Measurements from ENCODE around the gene SLC17A9. TPM values are rescaled to one million over a fixed set of nuclear protein-coding genes. Genes with fewer than 3 reads are reported as not detected.

Gene SLC17A9
- total and polyA plus RNA-seq, 7 experiments from 2014 or later, result 0.44 to 12.6 (median 3.5) TPM

DNA sequence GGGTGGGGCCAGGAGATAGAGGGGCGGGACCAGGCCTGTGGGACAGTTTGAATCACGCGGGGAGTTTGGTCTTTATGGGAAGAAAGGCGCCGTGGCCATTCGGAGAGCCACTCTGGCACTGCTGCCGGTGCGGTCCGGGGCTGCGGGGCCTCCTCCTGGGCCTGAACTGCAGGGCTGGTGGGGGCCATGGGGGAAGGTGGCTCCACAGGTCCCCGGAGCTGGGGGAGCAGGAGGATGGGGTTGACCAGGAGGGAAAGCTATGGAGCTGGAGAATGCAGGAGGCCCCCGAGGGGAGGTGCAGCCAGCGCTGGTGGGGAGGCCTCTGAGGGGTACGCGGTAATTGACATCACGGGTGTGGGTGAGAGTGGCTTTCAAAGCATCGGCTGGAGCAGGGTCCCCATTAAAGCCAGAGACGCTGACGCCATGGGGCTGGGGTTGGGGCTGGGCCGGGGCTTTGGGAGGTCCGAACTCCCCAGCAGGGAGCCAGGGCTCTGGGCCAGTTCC lies 56.1 kb downstream of the SLC17A9 start:
- Mint-ChIP-seq H3K9me3 (peaks cover 0 to 19% (median 6%) of the 10 kb centered on the region in 11 donors), H3K4me1 (peaks cover 4 to 34% (median 22%) of the 10 kb centered on the region in 7 donors), H3K4me3 (peak overlapping the region in 9 of 10 donors; percentile 5 to 91 (median 59)), H3K27ac (peak overlapping the region in 1 of 9 donors; percentile 21), H3K36me3 (peaks cover 0 to 8% (median 0%) of the 10 kb centered on the region in 5 donors), H3K27me3 (peaks cover 21 to 77% (median 40%) of the 10 kb centered on the region in 5 donors)
- Histone ChIP-seq H3K27me3 (ENCODE audit: control insufficient read depth in 2 of 2, insufficient read depth in 2 of 2, low read length in 2 of 2) (peaks cover 19 to 22% of the 10 kb centered on the region in 2 donors), H3K4me1 (ENCODE audit: control insufficient read depth in 2 of 2, insufficient read depth in 2 of 2, low read length in 2 of 2) (peaks cover 11 to 37% of the 10 kb centered on the region in 2 donors), H3K27ac (ENCODE audit: low read depth, low read length) (no peak overlapping the region), H3K9me3 (ENCODE audit: control insufficient read depth in 2 of 3, low read length in 3 of 3) (peaks cover 0 to 11% (median 0%) of the 10 kb centered on the region in 3 experiments), H3K4me3 (ENCODE audit: low read length) (peak overlapping the region; percentile 31), H3K36me3 (ENCODE audit: control insufficient read depth in 2 of 3, insufficient read depth in 3 of 3, low read length in 3 of 3) (no peaks in the 10 kb centered on the region)
- intact Hi-C loops (cut with micrococcal nuclease), result loop anchor here (1.0 to 5.0 kb wide), 8 partner anchors 36 to 206 kb away; partner anchors contain the start of gene OGFR (in 1 of the 2)
- no peak for ATAC-seq
- ChIA-PET CTCF (interaction anchor here (0.6 to 2.4 kb wide), 14 partner anchors 20 to 217 kb away, joined by 3 to 15 read pairs (median 4); no protein-coding TSS in a partner anchor), POLR2A (interaction anchor here (0.6 to 1.4 kb wide), 7 partner anchors 28 to 147 kb away, joined by 3 to 9 read pairs (median 3); partner anchors contain the start of gene TCFL5)
- peak in 2 of 9 donors; percentile 22 to 23 for DNase-seq

DNA sequence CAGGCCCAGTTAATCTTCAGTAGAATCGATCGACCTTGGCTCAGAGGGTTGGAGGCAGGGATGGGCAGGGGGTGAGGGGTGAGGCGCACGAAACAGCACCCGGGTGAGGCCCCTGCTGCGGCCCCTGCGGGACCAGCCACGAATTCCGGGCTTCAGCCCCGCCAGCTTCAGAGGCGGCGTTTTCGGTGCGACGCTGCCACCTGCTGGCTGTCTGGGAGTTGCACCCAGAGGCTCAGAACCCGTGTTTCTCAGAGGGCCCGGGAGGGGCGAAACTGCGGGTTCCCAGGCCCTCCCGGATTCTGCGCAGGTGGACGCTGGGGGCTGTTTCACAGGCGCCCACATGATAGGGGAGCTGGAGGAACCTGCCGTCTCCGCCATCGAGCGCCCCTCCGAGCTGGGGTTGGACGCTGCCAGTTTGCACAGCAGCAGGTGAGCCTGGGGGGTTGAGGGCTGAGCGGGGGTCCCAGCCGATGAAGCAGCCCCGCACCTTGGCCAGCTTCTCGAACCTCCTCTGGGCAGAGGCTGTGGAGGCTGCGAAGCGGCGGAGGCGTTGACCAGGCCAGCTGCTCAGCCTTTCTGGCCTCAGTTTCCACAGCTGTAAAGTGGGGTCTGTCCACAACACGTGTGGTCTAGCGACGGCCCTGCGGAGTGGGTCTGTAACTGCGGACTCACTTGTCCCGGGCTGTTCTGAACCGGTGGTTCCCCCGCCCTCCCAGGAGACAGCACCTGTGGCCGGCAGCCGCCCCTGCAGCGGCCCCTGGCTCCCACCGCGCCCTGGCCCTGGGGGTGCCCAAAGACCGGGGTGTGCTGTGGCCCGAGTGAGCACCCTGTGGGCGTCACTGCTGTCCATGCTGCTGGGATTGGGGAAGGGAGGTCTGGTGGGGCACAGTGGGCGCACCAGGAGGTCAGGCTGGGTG lies 56.8 kb downstream of the SLC17A9 start:
- H3K36me3 Mint-ChIP-seq, result peaks cover 0 to 13% (median 3%) of the 10 kb centered on the region in 5 donors
- Histone ChIP-seq H3K27me3 (ENCODE audit: control insufficient read depth in 2 of 2, insufficient read depth in 2 of 2, low read length in 2 of 2) (peaks cover 19% of the 10 kb centered on the region in 2 donors), H3K27ac (ENCODE audit: low read depth, low read length) (no peak overlapping the region), H3K4me3 (ENCODE audit: low read length) (peak overlapping the region; percentile 54), H3K36me3 (ENCODE audit: control insufficient read depth in 2 of 3, insufficient read depth in 3 of 3, low read length in 3 of 3) (no peaks in the 10 kb centered on the region), H3K4me1 (ENCODE audit: control insufficient read depth in 2 of 2, insufficient read depth in 2 of 2, low read length in 2 of 2) (peaks cover 11 to 37% of the 10 kb centered on the region in 2 donors), H3K9me3 (ENCODE audit: control insufficient read depth in 2 of 3, low read length in 3 of 3) (peaks cover 0 to 14% (median 0%) of the 10 kb centered on the region in 3 experiments)
- intact Hi-C loops (cut with micrococcal nuclease), result loop anchor here (1.0 to 5.0 kb wide), 8 partner anchors 37 to 207 kb away; partner anchors contain the start of gene OGFR (in 1 of the 2)
- ChIA-PET CTCF (interaction anchor here (0.6 to 2.4 kb wide), 17 partner anchors 16 to 279 kb away, joined by 3 to 15 read pairs (median 3); no protein-coding TSS in a partner anchor), POLR2A (interaction anchor here (0.8 to 1.4 kb wide), 7 partner anchors 29 to 148 kb away, joined by 3 to 9 read pairs (median 3); partner anchors contain the start of gene TCFL5)
- H3K27ac Mint-ChIP-seq, result peak overlapping the region in 4 of 9 donors; percentile 21 to 95 (median 79)
- peaks cover 4 to 33% (median 21%) of the 10 kb centered on the region in 7 donors for H3K4me1 Mint-ChIP-seq
- peaks cover 19 to 78% (median 39%) of the 10 kb centered on the region in 5 donors for H3K27me3 Mint-ChIP-seq
- DNase-seq (peak; percentile 65 to 91 (median 80)), ATAC-seq (peak; percentile 82)
- H3K9me3 Mint-ChIP-seq, result peaks cover 3 to 26% (median 11%) of the 10 kb centered on the region in 11 donors
- H3K4me3 Mint-ChIP-seq, result peak overlapping the region; percentile 59 to 98 (median 86)

DNA sequence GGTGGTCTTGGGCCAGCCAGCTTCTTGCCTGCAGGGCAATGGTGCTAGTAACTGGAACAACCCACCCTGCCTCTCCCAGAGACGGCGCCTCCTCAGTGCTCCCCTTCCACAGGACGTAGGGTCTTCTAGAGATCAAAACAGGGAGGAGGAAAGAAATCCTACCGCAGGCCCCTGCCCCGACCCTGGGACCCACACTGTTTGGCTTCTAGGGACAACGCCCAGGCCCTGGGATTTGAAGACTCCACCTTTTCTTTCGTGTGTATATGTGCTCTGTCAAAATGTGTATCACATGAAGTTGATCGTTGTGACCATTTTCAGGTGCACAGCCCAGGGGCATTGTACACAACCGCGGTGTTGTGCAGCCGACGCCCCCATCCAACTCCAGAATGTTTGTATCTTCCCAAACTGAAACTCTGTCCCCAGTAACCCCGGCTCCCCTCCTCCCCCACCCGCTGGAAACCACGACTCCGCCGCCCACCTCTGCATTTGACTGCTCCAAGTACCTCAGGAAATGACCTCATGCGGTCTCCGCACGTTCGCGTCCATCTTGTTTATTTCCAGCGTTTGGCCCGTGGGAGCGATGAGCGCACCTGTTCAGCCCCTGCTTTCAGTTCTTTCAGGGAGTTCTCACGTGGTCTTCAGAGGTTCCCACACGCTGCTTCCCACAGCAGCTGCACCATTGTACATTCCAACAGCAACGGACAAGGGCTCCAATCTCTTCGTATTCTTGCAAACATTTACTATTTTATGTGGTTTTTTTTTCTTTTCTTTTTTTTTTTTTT lies 57.7 kb downstream of the SLC17A9 start:
- no peaks in the 10 kb centered on the region for H3K36me3 ChIP-seq (ENCODE audit: control insufficient read depth in 2 of 3, insufficient read depth in 3 of 3, low read length in 3 of 3)
- peak; percentile 76 for ATAC-seq
- peak overlapping the region in 8 of 9 donors; percentile 38 to 95 (median 72) for H3K27ac Mint-ChIP-seq
- H3K36me3 Mint-ChIP-seq, result peaks cover 0 to 13% (median 3%) of the 10 kb centered on the region in 5 donors
- peak in 7 of 9 donors; percentile 36 to 74 (median 67) for DNase-seq
- peaks cover 16 to 19% of the 10 kb centered on the region in 2 donors for H3K27me3 ChIP-seq (ENCODE audit: control insufficient read depth in 2 of 2, insufficient read depth in 2 of 2, low read length in 2 of 2)
- peak overlapping the region; percentile 54 for H3K4me3 ChIP-seq (ENCODE audit: low read length)
- H3K4me1 Mint-ChIP-seq, result peaks cover 4 to 29% (median 16%) of the 10 kb centered on the region in 7 donors
- ChIA-PET POLR2A (interaction anchor here (0.7 to 1.4 kb wide), 4 partner anchors 30 to 90 kb away, joined by 3 to 9 read pairs (median 4); no protein-coding TSS in a partner anchor), CTCF (interaction anchor here (0.8 to 2.4 kb wide), 6 partner anchors 16 to 280 kb away, joined by 3 to 15 read pairs (median 4); no protein-coding TSS in a partner anchor)
- peaks cover 16 to 82% (median 35%) of the 10 kb centered on the region in 5 donors for H3K27me3 Mint-ChIP-seq
- H3K4me3 Mint-ChIP-seq, result peak overlapping the region; percentile 78 to 98 (median 88)
- peaks cover 11 to 34% of the 10 kb centered on the region in 2 donors for H3K4me1 ChIP-seq (ENCODE audit: control insufficient read depth in 2 of 2, insufficient read depth in 2 of 2, low read length in 2 of 2)
- H3K9me3 ChIP-seq (ENCODE audit: control insufficient read depth in 2 of 3, low read length in 3 of 3), result peaks cover 0 to 14% (median 0%) of the 10 kb centered on the region in 3 experiments
- peaks cover 3 to 27% (median 11%) of the 10 kb centered on the region in 11 donors for H3K9me3 Mint-ChIP-seq
- intact Hi-C loops (cut with micrococcal nuclease), result loop anchor here (1.0 to 5.0 kb wide), 9 partner anchors 18 to 208 kb away; partner anchors contain the start of gene OGFR (in 1 of the 2)
- H3K27ac ChIP-seq (ENCODE audit: low read depth, low read length), result no peak overlapping the region

DNA sequence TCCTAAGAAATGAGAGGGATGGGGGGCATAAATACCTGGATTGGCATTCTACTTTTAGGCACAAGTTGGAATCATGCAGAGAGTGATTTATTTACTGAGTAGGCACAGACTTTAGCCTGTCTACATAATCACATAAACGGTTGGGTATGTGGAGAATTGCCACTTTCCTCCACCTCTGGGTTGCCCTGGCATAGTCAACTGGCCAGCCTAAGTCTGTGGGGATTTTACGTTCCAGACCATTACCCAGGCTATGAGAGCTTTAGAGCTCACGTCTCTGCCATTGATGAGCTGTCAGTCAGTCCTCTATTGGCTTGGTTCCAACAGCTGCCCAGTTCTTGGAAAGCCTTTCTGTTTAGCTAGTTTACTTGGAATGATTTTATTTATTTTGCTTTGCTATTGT lies 59.3 kb downstream of the SLC17A9 start:
- DNase-seq (no peak), ATAC-seq (no peak)
- peaks cover 0 to 13% (median 3%) of the 10 kb centered on the region in 5 donors for H3K36me3 Mint-ChIP-seq
- no peaks in the 10 kb centered on the region for H3K36me3 ChIP-seq (ENCODE audit: control insufficient read depth in 2 of 3, insufficient read depth in 3 of 3, low read length in 3 of 3)
- POLR2A ChIA-PET, result interaction anchor here (0.9 kb wide), 1 partner anchor 13 kb away, joined by 3 read pairs; no protein-coding TSS in a partner anchor
- intact Hi-C loops (cut with micrococcal nuclease), result no loop called here
- H3K4me1 Mint-ChIP-seq, result peaks cover 4 to 22% (median 11%) of the 10 kb centered on the region in 7 donors
- H3K27me3 Mint-ChIP-seq, result peaks cover 16 to 82% (median 32%) of the 10 kb centered on the region in 5 donors
- peaks cover 16% of the 10 kb centered on the region in 2 donors for H3K27me3 ChIP-seq (ENCODE audit: control insufficient read depth in 2 of 2, insufficient read depth in 2 of 2, low read length in 2 of 2)
- H3K9me3 ChIP-seq (ENCODE audit: control insufficient read depth in 2 of 3, low read length in 3 of 3), result peaks cover 0 to 14% (median 0%) of the 10 kb centered on the region in 3 experiments
- CTCF ChIA-PET, result interaction anchor here (1.3 kb wide), 1 partner anchor 114 kb away, joined by 3 read pairs; no protein-coding TSS in a partner anchor
- H3K4me3 Mint-ChIP-seq, result peak overlapping the region in 1 of 10 donors; percentile 79
- no peak overlapping the region for H3K27ac ChIP-seq (ENCODE audit: low read depth, low read length)
- H3K4me1 ChIP-seq (ENCODE audit: control insufficient read depth in 2 of 2, insufficient read depth in 2 of 2, low read length in 2 of 2), result peaks cover 11 to 33% of the 10 kb centered on the region in 2 donors
- H3K4me3 ChIP-seq (ENCODE audit: low read length), result no peak overlapping the region
- H3K27ac Mint-ChIP-seq, result no peak overlapping the region
- peaks cover 3 to 27% (median 11%) of the 10 kb centered on the region in 11 donors for H3K9me3 Mint-ChIP-seq

DNA sequence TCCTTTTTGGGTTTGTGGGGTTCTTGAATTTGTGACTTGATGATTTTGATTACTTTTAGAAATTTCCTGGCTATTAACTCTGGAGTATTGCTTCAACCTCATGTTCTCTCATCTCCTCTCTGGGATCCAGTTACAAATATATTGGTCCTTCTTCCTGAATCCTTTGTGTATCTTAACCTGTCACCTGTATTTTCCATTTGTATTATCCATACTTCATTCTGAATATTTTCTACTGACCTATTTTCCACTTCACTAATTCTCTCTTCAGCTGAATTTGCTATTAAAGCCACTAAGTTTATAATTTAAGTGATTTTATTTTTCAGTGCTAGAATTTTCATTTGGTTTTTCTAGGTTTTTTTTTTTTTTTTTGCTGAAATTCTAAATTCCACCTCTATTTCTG lies 60.7 kb downstream of the SLC17A9 start:
- H3K9me3 Mint-ChIP-seq, result peaks cover 3 to 27% (median 11%) of the 10 kb centered on the region in 11 donors
- Histone ChIP-seq H3K4me3 (ENCODE audit: low read length) (no peak overlapping the region), H3K4me1 (ENCODE audit: control insufficient read depth in 2 of 2, insufficient read depth in 2 of 2, low read length in 2 of 2) (peaks cover 11 to 19% of the 10 kb centered on the region in 2 donors), H3K27me3 (ENCODE audit: control insufficient read depth in 2 of 2, insufficient read depth in 2 of 2, low read length in 2 of 2) (peaks cover 8% of the 10 kb centered on the region in 2 donors), H3K27ac (ENCODE audit: low read depth, low read length) (no peak overlapping the region), H3K36me3 (ENCODE audit: control insufficient read depth in 2 of 3, insufficient read depth in 3 of 3, low read length in 3 of 3) (no peaks in the 10 kb centered on the region), H3K9me3 (ENCODE audit: control insufficient read depth in 2 of 3, low read length in 3 of 3) (peaks cover 0 to 14% (median 0%) of the 10 kb centered on the region in 3 experiments)
- H3K4me1 Mint-ChIP-seq, result peaks cover 4 to 19% (median 12%) of the 10 kb centered on the region in 7 donors
- H3K36me3 Mint-ChIP-seq, result peaks cover 0 to 13% (median 3%) of the 10 kb centered on the region in 5 donors
- CTCF ChIA-PET, result interaction anchor here (0.7 kb wide), 1 partner anchor 199 kb away, joined by 3 read pairs; no protein-coding TSS in a partner anchor
- H3K27me3 Mint-ChIP-seq, result peaks cover 16 to 75% (median 32%) of the 10 kb centered on the region in 5 donors
- POLR2A ChIA-PET, result no interaction called here
- H3K4me3 Mint-ChIP-seq, result no peak overlapping the region
- H3K27ac Mint-ChIP-seq, result no peak overlapping the region
- ATAC-seq (no peak), DNase-seq (no peak)
- intact Hi-C loops (cut with micrococcal nuclease), result no loop called here
